ENCODE data around the gene KISS1.
A peak's percentile ranks its signal among the peaks of the same experiment; 100 is the strongest.

The KISS1 gene

DNA sequence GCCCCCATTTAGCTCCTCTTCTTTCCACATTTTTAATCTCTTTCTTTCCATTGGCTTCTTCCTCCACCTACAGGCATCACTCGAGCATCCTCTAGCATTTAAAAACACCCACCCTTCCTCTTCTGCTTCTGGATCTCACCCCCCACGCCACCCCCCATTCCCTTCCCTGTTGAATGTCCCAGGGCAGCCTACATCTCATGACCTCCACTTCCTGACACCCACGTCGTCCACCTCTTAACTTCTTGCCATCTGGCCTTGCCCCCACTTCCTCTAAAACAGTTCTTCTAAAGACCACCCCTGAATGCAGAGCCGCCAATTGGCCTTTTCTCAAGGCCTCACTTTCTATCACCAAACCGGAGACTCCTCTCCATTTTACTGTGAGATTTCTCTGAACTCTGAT lies 38.3 kb downstream of the KISS1 start:
- H2BK5ac ChIP-seq (ENCODE audit: low read length) = no peak overlapping the region
- H3K4me1 ChIP-seq (ENCODE audit: control insufficient read depth, low read depth, low read length) = no peaks in the 10 kb centered on the region
- no peak overlapping the region for H3K9ac ChIP-seq (ENCODE audit: low read length)
- no peaks in the 10 kb centered on the region for H3K27me3 ChIP-seq (ENCODE audit: insufficient read depth, low read length, poor library complexity)
- H2AK5ac ChIP-seq (ENCODE audit: low read length) = no peak overlapping the region
- H3K56ac ChIP-seq (ENCODE audit: low read length) = no peak overlapping the region
- H3K4me3 ChIP-seq (ENCODE audit: low read length) = no peak overlapping the region
- no peak overlapping the region for H3K18ac ChIP-seq (ENCODE audit: low read length)
- no peak for DNase-seq
- no peak overlapping the region for H4K8ac ChIP-seq (ENCODE audit: low read depth, low read length)
- H3K36me3 ChIP-seq (ENCODE audit: control insufficient read depth, insufficient read depth, low read length) = no peaks in the 10 kb centered on the region
- no peaks in the 10 kb centered on the region for H3K79me2 ChIP-seq (ENCODE audit: control insufficient read depth, insufficient read depth, low read length)
- H4K5ac ChIP-seq (ENCODE audit: low read length) = no peak overlapping the region
- no peak overlapping the region for H2BK120ac ChIP-seq (ENCODE audit: low read depth, low read length)
- no peak overlapping the region for H3K27ac ChIP-seq (ENCODE audit: low read depth, low read length)
- H3K4me2 ChIP-seq (ENCODE audit: low read length) = no peak overlapping the region
- no peak overlapping the region for H3K4ac ChIP-seq (ENCODE audit: low read depth, low read length)
- whole genome bisulfite sequencing (ENCODE audit: extremely low coverage, insufficient coverage, low lambda C conversion rate) = no CpG with 5 or more reads among the region's 6 CpGs
- no peak overlapping the region for H2BK15ac ChIP-seq (replicated peaks; ENCODE audit: low read depth)
- no peaks in the 10 kb centered on the region for H3K79me1 ChIP-seq (ENCODE audit: low read length)
- no peak overlapping the region for H3K23ac ChIP-seq (ENCODE audit: low read length)

DNA sequence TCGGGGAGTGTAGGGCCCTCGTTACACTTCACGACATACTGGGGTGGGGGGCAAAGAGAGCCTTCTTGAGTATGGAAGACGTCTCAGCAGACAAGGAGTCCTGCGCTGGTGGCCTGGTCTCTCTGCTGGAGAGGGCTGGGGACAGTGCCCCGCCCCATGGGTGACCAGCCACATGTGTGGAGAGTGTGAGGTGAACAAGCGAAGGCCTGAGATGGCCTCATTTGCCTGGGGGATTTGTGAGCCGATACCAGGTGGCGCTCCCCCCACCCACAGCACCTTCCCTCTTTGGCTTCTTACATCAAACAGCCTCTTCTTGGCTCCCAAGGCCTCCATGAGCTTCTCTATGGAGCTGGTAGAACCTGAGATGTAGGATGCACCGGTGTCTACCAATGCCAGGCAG lies 40.4 kb downstream of the KISS1 start:
- Histone ChIP-seq H3K18ac (ENCODE audit: low read length) (no peak overlapping the region), H3K79me1 (ENCODE audit: low read length) (no peaks in the 10 kb centered on the region), H2BK120ac (ENCODE audit: low read depth, low read length) (no peak overlapping the region), H3K56ac (ENCODE audit: low read length) (no peak overlapping the region), H3K9ac (ENCODE audit: low read length) (no peak overlapping the region), H3K4me1 (ENCODE audit: control insufficient read depth, low read depth, low read length) (peaks cover 1% of the 10 kb centered on the region), H4K8ac (ENCODE audit: low read depth, low read length) (no peak overlapping the region), H3K27me3 (ENCODE audit: insufficient read depth, low read length, poor library complexity) (no peaks in the 10 kb centered on the region), H3K4me3 (ENCODE audit: low read length) (no peak overlapping the region), H2AK5ac (ENCODE audit: low read length) (no peak overlapping the region), H3K79me2 (ENCODE audit: control insufficient read depth, insufficient read depth, low read length) (no peaks in the 10 kb centered on the region), H2BK15ac (replicated peaks; ENCODE audit: low read depth) (no peak overlapping the region), H3K4me2 (ENCODE audit: low read length) (no peak overlapping the region), H2BK5ac (ENCODE audit: low read length) (no peak overlapping the region), H3K36me3 (ENCODE audit: control insufficient read depth, insufficient read depth, low read length) (no peaks in the 10 kb centered on the region), H3K4ac (ENCODE audit: low read depth, low read length) (no peak overlapping the region), H3K23ac (ENCODE audit: low read length) (no peak overlapping the region), H3K27ac (ENCODE audit: low read depth, low read length) (no peak overlapping the region), H4K5ac (ENCODE audit: low read length) (no peak overlapping the region)
- no peak for DNase-seq
- WGBS (ENCODE audit: extremely low coverage, insufficient coverage, low lambda C conversion rate) = no CpG with 5 or more reads among the region's 10 CpGs

DNA sequence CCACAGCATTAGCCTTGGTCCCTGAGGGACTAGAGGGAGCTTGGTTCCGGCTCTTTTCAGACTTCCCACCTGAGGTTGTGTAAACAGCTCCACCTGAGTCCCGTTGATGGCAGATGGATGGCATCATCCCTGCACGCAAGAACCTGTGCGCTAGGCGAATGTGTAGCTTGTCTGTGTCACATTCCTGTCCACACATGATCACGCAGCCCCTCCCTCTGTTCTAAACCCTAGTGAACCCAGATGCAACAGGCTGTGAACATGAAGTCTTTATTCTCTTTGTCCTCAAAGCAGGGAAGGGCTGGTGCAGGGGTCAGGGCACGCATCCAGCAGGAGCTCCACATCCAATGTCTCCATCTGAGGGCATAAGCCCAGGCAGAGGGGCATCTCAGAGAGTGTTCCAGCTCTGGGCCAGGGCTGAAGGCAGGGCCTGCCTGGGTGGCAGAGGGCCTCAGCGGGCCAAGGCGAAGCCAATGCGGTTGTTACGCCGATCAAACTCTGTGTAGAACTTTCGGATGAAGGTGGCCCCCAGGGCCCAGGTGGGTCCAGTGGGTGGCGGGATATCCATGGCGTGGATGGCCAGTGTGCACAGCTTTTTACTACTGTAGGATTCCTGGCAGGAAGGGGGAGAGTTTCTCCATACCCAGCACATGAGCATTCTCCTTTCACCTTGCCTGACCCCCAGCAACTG lies 41.6 kb downstream of the KISS1 start:
- Histone ChIP-seq H3K36me3 (ENCODE audit: control insufficient read depth, insufficient read depth, low read length) (no peaks in the 10 kb centered on the region), H4K5ac (ENCODE audit: low read length) (no peak overlapping the region), H3K79me1 (ENCODE audit: low read length) (no peaks in the 10 kb centered on the region), H3K27me3 (ENCODE audit: insufficient read depth, low read length, poor library complexity) (no peaks in the 10 kb centered on the region), H2BK15ac (replicated peaks; ENCODE audit: low read depth) (no peak overlapping the region), H2BK5ac (ENCODE audit: low read length) (no peak overlapping the region), H3K4me2 (ENCODE audit: low read length) (no peak overlapping the region), H3K4me3 (ENCODE audit: low read length) (no peak overlapping the region), H3K23ac (ENCODE audit: low read length) (no peak overlapping the region), H3K56ac (ENCODE audit: low read length) (no peak overlapping the region), H3K18ac (ENCODE audit: low read length) (no peak overlapping the region), H3K79me2 (ENCODE audit: control insufficient read depth, insufficient read depth, low read length) (no peaks in the 10 kb centered on the region), H2BK120ac (ENCODE audit: low read depth, low read length) (no peak overlapping the region), H2AK5ac (ENCODE audit: low read length) (no peak overlapping the region), H3K4me1 (ENCODE audit: control insufficient read depth, low read depth, low read length) (peaks cover 1% of the 10 kb centered on the region), H4K8ac (ENCODE audit: low read depth, low read length) (no peak overlapping the region), H3K9ac (ENCODE audit: low read length) (no peak overlapping the region), H3K27ac (ENCODE audit: low read depth, low read length) (no peak overlapping the region), H3K4ac (ENCODE audit: low read depth, low read length) (no peak overlapping the region)
- no peak for DNase-seq
- WGBS (ENCODE audit: extremely low coverage, insufficient coverage, low lambda C conversion rate) = no CpG with 5 or more reads among the region's 15 CpGs

DNA sequence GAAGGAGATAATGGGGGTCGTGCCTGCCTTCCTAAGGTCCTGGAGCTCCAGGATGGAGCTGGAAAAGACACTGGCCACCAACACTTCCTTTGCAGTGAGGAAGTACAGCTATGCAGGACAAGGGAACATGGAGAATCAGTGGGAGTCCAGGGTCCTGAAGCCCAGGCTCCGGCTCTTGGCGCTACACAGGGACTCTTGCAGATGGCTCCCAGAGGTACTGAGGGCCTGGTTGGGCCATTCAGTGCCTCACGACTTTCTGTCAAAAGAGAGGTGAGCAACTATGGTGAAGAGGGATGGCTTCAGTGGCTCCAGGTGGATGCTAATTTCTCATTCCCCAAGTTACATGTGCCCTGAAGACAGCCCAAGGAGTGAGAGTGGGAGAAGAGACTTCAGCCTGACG lies 42.6 kb downstream of the KISS1 start:
- no peaks in the 10 kb centered on the region for H3K79me1 ChIP-seq (ENCODE audit: low read length)
- H3K56ac ChIP-seq (ENCODE audit: low read length) = no peak overlapping the region
- DNase-seq = no peak
- H3K27me3 ChIP-seq (ENCODE audit: insufficient read depth, low read length, poor library complexity) = no peaks in the 10 kb centered on the region
- no peak overlapping the region for H4K5ac ChIP-seq (ENCODE audit: low read length)
- H3K27ac ChIP-seq (ENCODE audit: low read depth, low read length) = no peak overlapping the region
- H3K79me2 ChIP-seq (ENCODE audit: control insufficient read depth, insufficient read depth, low read length) = no peaks in the 10 kb centered on the region
- H3K18ac ChIP-seq (ENCODE audit: low read length) = no peak overlapping the region
- H2BK15ac ChIP-seq (replicated peaks; ENCODE audit: low read depth) = no peak overlapping the region
- no peak overlapping the region for H3K23ac ChIP-seq (ENCODE audit: low read length)
- no peaks in the 10 kb centered on the region for H3K36me3 ChIP-seq (ENCODE audit: control insufficient read depth, insufficient read depth, low read length)
- H2BK5ac ChIP-seq (ENCODE audit: low read length) = no peak overlapping the region
- no peak overlapping the region for H2BK120ac ChIP-seq (ENCODE audit: low read depth, low read length)
- H3K9ac ChIP-seq (ENCODE audit: low read length) = no peak overlapping the region
- no peak overlapping the region for H3K4me2 ChIP-seq (ENCODE audit: low read length)
- H2AK5ac ChIP-seq (ENCODE audit: low read length) = no peak overlapping the region
- no peak overlapping the region for H3K4ac ChIP-seq (ENCODE audit: low read depth, low read length)
- H3K4me3 ChIP-seq (ENCODE audit: low read length) = no peak overlapping the region
- H3K4me1 ChIP-seq (ENCODE audit: control insufficient read depth, low read depth, low read length) = peaks cover 1% of the 10 kb centered on the region
- H4K8ac ChIP-seq (ENCODE audit: low read depth, low read length) = no peak overlapping the region
- no CpG with 5 or more reads among the region's 5 CpGs for WGBS (ENCODE audit: extremely low coverage, insufficient coverage, low lambda C conversion rate)

DNA sequence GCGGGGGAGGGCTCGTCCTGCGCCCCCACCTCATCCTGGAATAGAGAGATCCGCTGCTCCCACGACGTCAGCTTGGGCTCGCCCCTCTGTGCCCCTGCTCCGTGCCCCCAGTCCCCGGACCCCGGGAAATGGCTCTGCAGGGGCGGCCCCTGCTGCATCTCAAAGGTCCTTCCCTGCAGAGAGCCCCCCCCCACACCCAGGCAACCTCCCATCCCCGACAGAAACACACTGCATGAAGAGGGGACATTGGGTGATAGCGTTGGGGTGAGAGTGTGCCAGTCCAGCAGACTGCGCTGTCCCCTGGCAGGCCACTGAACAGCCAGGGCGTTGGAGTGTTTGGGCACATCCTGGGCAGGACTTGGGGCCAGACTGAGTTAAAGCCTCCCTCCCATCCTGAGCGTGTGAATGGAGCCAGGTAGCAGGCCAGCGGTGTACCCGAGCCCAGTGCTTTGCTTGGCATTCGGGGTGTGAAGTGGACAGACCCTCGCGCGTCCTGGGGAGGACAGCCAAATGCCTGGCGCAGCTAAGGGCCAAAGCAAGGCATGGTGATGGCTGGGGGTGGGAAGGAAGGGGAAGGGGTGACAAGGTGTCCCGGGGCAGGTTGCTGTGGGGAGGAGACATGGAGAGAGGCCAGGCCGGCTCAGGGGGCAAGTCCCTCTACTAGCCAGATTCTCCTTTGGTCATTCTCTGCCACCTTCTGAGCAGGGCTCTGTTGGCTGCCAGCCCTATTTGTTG lies 43.8 kb downstream of the KISS1 start:
- WGBS (ENCODE audit: extremely low coverage, insufficient coverage, low lambda C conversion rate) = no CpG with 5 or more reads among the region's 25 CpGs
- no peaks in the 10 kb centered on the region for H3K79me2 ChIP-seq (ENCODE audit: control insufficient read depth, insufficient read depth, low read length)
- H2AK5ac ChIP-seq (ENCODE audit: low read length) = no peak overlapping the region
- no peak overlapping the region for H3K18ac ChIP-seq (ENCODE audit: low read length)
- H3K4me2 ChIP-seq (ENCODE audit: low read length) = peak overlapping the region; percentile 2
- no peak overlapping the region for H3K27ac ChIP-seq (ENCODE audit: low read depth, low read length)
- peak overlapping the region; percentile 66 for H3K9ac ChIP-seq (ENCODE audit: low read length)
- no peak overlapping the region for H3K23ac ChIP-seq (ENCODE audit: low read length)
- no peak overlapping the region for H2BK120ac ChIP-seq (ENCODE audit: low read depth, low read length)
- no peaks in the 10 kb centered on the region for H3K36me3 ChIP-seq (ENCODE audit: control insufficient read depth, insufficient read depth, low read length)
- peak overlapping the region; percentile 27 for H3K4me3 ChIP-seq (ENCODE audit: low read length)
- no peak overlapping the region for H4K8ac ChIP-seq (ENCODE audit: low read depth, low read length)
- no peaks in the 10 kb centered on the region for H3K27me3 ChIP-seq (ENCODE audit: insufficient read depth, low read length, poor library complexity)
- peaks cover 1% of the 10 kb centered on the region for H3K4me1 ChIP-seq (ENCODE audit: control insufficient read depth, low read depth, low read length)
- DNase-seq = no peak
- H3K56ac ChIP-seq (ENCODE audit: low read length) = peak overlapping the region; percentile 86
- no peak overlapping the region for H2BK5ac ChIP-seq (ENCODE audit: low read length)
- H4K5ac ChIP-seq (ENCODE audit: low read length) = no peak overlapping the region
- H2BK15ac ChIP-seq (replicated peaks; ENCODE audit: low read depth) = no peak overlapping the region
- H3K4ac ChIP-seq (ENCODE audit: low read depth, low read length) = no peak overlapping the region
- H3K79me1 ChIP-seq (ENCODE audit: low read length) = no peaks in the 10 kb centered on the region

Data from mesendoderm (in vitro differentiated cells).